ENCODE results near the gene DMPK. TPM values are rescaled to one million over a fixed set of nuclear protein-coding genes. Genes with fewer than 3 reads are reported as not detected.

DMPK gene
- total and polyA plus RNA-seq, 9 of the 15 experiments (the other 6 are each of a cell fraction or from before 2014, with no cell fraction given) = 0.24 to 31.3 (median 7.3) TPM

DNA sequence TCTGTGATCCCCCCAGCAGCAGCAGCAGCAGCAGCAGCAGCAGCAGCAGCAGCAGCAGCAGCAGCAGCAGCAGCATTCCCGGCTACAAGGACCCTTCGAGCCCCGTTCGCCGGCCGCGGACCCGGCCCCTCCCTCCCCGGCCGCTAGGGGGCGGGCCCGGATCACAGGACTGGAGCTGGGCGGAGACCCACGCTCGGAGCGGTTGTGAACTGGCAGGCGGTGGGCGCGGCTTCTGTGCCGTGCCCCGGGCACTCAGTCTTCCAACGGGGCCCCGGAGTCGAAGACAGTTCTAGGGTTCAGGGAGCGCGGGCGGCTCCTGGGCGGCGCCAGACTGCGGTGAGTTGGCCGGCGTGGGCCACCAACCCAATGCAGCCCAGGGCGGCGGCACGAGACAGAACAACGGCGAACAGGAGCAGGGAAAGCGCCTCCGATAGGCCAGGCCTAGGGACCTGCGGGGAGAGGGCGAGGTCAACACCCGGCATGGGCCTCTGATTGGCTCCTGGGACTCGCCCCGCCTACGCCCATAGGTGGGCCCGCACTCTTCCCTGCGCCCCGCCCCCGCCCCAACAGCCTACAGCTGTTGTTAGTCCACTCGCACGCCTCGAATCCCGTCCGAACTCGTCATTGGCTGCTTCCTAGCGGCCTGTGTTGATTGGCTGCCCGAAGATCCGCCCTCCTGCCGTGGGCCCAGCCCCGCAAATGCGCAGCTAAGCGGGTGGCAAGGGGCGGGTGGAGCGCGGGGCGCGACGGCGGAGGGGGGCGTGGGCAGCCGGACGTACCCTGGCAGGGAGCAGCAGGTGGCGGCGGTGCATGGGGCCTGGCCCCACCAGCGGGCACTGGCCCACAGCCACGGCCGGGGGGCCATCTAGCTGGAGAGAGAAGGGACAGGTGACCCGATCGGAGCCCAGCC, 11.8 kb downstream of the DMPK start (continued):
- TF ChIP-seq, protein P1, sequence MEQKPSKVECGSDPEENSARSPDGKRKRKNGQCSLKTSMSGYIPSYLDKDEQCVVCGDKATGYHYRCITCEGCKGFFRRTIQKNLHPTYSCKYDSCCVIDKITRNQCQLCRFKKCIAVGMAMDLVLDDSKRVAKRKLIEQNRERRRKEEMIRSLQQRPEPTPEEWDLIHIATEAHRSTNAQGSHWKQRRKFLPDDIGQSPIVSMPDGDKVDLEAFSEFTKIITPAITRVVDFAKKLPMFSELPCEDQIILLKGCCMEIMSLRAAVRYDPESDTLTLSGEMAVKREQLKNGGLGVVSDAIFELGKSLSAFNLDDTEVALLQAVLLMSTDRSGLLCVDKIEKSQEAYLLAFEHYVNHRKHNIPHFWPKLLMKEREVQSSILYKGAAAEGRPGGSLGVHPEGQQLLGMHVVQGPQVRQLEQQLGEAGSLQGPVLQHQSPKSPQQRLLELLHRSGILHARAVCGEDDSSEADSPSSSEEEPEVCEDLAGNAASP (IDR thresholded peaks at IDR 0.05) = no peak
- TF ChIP-seq TAF7 (tag; IDR thresholded peaks at IDR 0.05) (no peak), POLR2H (tag; IDR thresholded peaks at IDR 0.05; ENCODE audit: low read depth) (no peak), NFXL1 (CRISPR knock-in tag; IDR thresholded peaks at IDR 0.05) (no peak), ETS2 (tag; IDR thresholded peaks at IDR 0.05; ENCODE audit: borderline replicate concordance, poor library complexity, severe bottlenecking) (no peak), ZBTB1 (CRISPR knock-in tag; IDR thresholded peaks at IDR 0.05; ENCODE audit: borderline replicate concordance, low read depth) (peak; percentile 68; the same call in 1 of the 2 replicates), NR1H2 (CRISPR knock-in tag; IDR thresholded peaks at IDR 0.05) (no peak), ZBTB7A (IDR thresholded peaks at IDR 0.05; ENCODE audit: borderline replicate concordance, control insufficient read depth, low read depth, low read length) (peak; percentile 94), ZNF830 (CRISPR knock-in tag; IDR thresholded peaks at IDR 0.05) (peak; percentile 86; the same call in 1 of the 2 replicates), ZNF583 (CRISPR knock-in tag; IDR thresholded peaks at IDR 0.05) (no peak), ERF (CRISPR knock-in tag; IDR thresholded peaks at IDR 0.05) (peak; percentile 96), ZNF124 (CRISPR knock-in tag; IDR thresholded peaks at IDR 0.05) (no peak), PCBP1 (IDR thresholded peaks at IDR 0.05; ENCODE audit: low read depth, low read length, poor library complexity, severe bottlenecking) (peak; percentile 98), SMAD2 (IDR thresholded peaks at IDR 0.05; ENCODE audit: low read depth, low read length) (no peak), NFE2L1 (tag; IDR thresholded peaks at IDR 0.05; ENCODE audit: borderline replicate concordance, low read depth) (no peak), ZNF212 (CRISPR knock-in tag; IDR thresholded peaks at IDR 0.05) (0 out of 2 replicates have a peak, but pooled peaks have one; percentile 39)
- TF ChIP-seq, protein P2, sequence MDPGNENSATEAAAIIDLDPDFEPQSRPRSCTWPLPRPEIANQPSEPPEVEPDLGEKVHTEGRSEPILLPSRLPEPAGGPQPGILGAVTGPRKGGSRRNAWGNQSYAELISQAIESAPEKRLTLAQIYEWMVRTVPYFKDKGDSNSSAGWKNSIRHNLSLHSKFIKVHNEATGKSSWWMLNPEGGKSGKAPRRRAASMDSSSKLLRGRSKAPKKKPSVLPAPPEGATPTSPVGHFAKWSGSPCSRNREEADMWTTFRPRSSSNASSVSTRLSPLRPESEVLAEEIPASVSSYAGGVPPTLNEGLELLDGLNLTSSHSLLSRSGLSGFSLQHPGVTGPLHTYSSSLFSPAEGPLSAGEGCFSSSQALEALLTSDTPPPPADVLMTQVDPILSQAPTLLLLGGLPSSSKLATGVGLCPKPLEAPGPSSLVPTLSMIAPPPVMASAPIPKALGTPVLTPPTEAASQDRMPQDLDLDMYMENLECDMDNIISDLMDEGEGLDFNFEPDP (CRISPR knock-in tag; IDR thresholded peaks at IDR 0.05) = no peak
- TF ChIP-seq, protein P3, sequence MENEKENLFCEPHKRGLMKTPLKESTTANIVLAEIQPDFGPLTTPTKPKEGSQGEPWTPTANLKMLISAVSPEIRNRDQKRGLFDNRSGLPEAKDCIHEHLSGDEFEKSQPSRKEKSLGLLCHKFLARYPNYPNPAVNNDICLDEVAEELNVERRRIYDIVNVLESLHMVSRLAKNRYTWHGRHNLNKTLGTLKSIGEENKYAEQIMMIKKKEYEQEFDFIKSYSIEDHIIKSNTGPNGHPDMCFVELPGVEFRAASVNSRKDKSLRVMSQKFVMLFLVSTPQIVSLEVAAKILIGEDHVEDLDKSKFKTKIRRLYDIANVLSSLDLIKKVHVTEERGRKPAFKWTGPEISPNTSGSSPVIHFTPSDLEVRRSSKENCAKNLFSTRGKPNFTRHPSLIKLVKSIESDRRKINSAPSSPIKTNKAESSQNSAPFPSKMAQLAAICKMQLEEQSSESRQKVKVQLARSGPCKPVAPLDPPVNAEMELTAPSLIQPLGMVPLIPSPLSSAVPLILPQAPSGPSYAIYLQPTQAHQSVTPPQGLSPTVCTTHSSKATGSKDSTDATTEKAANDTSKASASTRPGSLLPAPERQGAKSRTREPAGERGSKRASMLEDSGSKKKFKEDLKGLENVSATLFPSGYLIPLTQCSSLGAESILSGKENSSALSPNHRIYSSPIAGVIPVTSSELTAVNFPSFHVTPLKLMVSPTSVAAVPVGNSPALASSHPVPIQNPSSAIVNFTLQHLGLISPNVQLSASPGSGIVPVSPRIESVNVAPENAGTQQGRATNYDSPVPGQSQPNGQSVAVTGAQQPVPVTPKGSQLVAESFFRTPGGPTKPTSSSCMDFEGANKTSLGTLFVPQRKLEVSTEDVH (IDR thresholded peaks at IDR 0.05; ENCODE audit: low read depth, partially characterized antibody) = peak; percentile 74
- TF ChIP-seq, protein P4, sequence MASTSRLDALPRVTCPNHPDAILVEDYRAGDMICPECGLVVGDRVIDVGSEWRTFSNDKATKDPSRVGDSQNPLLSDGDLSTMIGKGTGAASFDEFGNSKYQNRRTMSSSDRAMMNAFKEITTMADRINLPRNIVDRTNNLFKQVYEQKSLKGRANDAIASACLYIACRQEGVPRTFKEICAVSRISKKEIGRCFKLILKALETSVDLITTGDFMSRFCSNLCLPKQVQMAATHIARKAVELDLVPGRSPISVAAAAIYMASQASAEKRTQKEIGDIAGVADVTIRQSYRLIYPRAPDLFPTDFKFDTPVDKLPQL (IDR thresholded peaks at IDR 0.05; ENCODE audit: extremely low read depth, insufficient read length) = no peak

Data from K562 (cell line).